HEK293 (cell line): Measurements from ENCODE around the gene EIF5B.

ENCODE experiments used
- CTCF ChIA-PET: fragments of 350-600 bp; formaldehyde crosslinking; extraction: SDS; loops from one replicate; lab custom pipeline; 2021; ENCODE audit warnings: antibody characterized with exemption; lab: Yijun Ruan, JAX
- POLR2A ChIA-PET: fragments of 300-600 bp; formaldehyde crosslinking; extraction: SDS; loops from one replicate; lab custom pipeline; 2020; ENCODE audit warnings: antibody characterized with exemption, inconsistent platforms; lab: Yijun Ruan, JAX
- H3K27ac ChIP-seq: fragments of 200-500 bp; sonication (Bioruptor generic); 2 replicates; pipeline ENCODE4 v1.5.1; 2014; ENCODE audit warnings: low read depth, low read length, control low read depth, inconsistent platforms; ENCODE audit errors: extremely low read depth
- H3K36me3 ChIP-seq, 2 experiments: fragments of 200-500 bp in 1 of 2; sonication (Bioruptor generic) in 1 of 2; 1 replicate in 1 of 2; 2 replicates in 1 of 2; pipeline ENCODE4 v1.5.1; 2014 to 2017; ENCODE audit warnings: inconsistent platforms in 2 of 2, low read length in 2 of 2; ENCODE audit not compliant: control insufficient read depth in 2 of 2, insufficient read depth in 1 of 2
- H3K4me1 ChIP-seq: fragments of 200-500 bp; sonication (Bioruptor generic); 2 replicates; pipeline ENCODE4 v1.5.1; 2014; ENCODE audit warnings: mild to moderate bottlenecking, low read length, inconsistent platforms; ENCODE audit not compliant: control insufficient read depth, insufficient read depth
- H3K4me3 ChIP-seq: 2 replicates; pipeline ENCODE4 v1.5.1; 2011; ENCODE audit warnings: low read depth, mild to moderate bottlenecking, control low read depth, low read length, moderate library complexity
- H3K9me3 ChIP-seq: fragments of 200-500 bp; sonication (Bioruptor generic); 2 replicates; pipeline ENCODE4 v1.5.1; 2014; ENCODE audit warnings: low read depth, low read length, inconsistent platforms; ENCODE audit not compliant: control insufficient read depth, insufficient read depth
- ATF2 ChIP-seq: fragments of 450-650 bp; formaldehyde crosslinking; IDR thresholded peaks from 2 replicates; pipeline ENCODE4 v1.5.1; 2016; ENCODE audit warnings: missing biosample characterization, missing genetic modification characterization, low read depth
- FEZF1 ChIP-seq: fragments of 450-650 bp; formaldehyde crosslinking; IDR thresholded peaks from 2 replicates; pipeline ENCODE4 v1.5.1; 2016; ENCODE audit warnings: missing biosample characterization, missing genetic modification characterization
- GLI2 ChIP-seq: fragments of 450-650 bp; formaldehyde crosslinking; IDR thresholded peaks from 2 replicates; pipeline ENCODE4; 2017; ENCODE audit warnings: missing biosample characterization, missing genetic modification characterization, low read depth, borderline replicate concordance
- HOXD13 ChIP-seq: sonication (generic); formaldehyde crosslinking; IDR thresholded peaks from 2 replicates; pipeline ENCODE4 v1.8.0; 2022; ENCODE audit warnings: missing genetic modification reagents, borderline replicate concordance
- KLF8 ChIP-seq: fragments of 450-650 bp; formaldehyde crosslinking; IDR thresholded peaks from 2 replicates; pipeline ENCODE4 v1.5.1; 2016; ENCODE audit warnings: missing biosample characterization, missing genetic modification characterization
- KLF9 ChIP-seq: fragments of 450-650 bp; formaldehyde crosslinking; IDR thresholded peaks from 2 replicates; pipeline ENCODE4 v1.5.1; 2016; ENCODE audit warnings: missing biosample characterization, missing genetic modification characterization, low read depth
- SETDB1 ChIP-seq: IDR thresholded peaks from one replicate; pipeline ENCODE4 v1.6.1; 2017; ENCODE audit warnings: mild to moderate bottlenecking, low read length, moderate library complexity, mixed read lengths; ENCODE audit not compliant: insufficient read length
- SP7 ChIP-seq: fragments of 450-650 bp; formaldehyde crosslinking; IDR thresholded peaks from 2 replicates; pipeline ENCODE4 v1.5.1; 2016; ENCODE audit warnings: missing biosample characterization, missing genetic modification characterization
- TRIM28 ChIP-seq: IDR thresholded peaks from 2 replicates; pipeline ENCODE4 v1.6.1; 2011; ENCODE audit warnings: low read length, control low read depth, borderline replicate concordance
- WT1 ChIP-seq: fragments of 450-650 bp; formaldehyde crosslinking; IDR thresholded peaks from 2 replicates; pipeline ENCODE4 v1.5.1; 2016; ENCODE audit warnings: missing biosample characterization, missing genetic modification characterization
- ZBTB1 ChIP-seq: fragments of 450-650 bp; formaldehyde crosslinking; IDR thresholded peaks from 2 replicates; pipeline ENCODE4 v1.5.1; 2016; ENCODE audit warnings: missing biosample characterization, missing genetic modification characterization
- ZFP41 ChIP-seq: fragments of 450-650 bp; formaldehyde crosslinking; IDR thresholded peaks from 2 replicates; pipeline ENCODE4 v1.5.1; 2016; ENCODE audit warnings: missing biosample characterization, missing genetic modification characterization, borderline replicate concordance
- ZIC2 ChIP-seq: fragments of 450-650 bp; formaldehyde crosslinking; IDR thresholded peaks from 2 replicates; pipeline ENCODE4 v1.5.1; 2016; ENCODE audit warnings: missing biosample characterization, missing genetic modification characterization
- ZNF146 ChIP-seq: fragments of 450-650 bp; formaldehyde crosslinking; IDR thresholded peaks from 2 replicates; pipeline ENCODE4 v1.5.1; 2016; ENCODE audit warnings: missing biosample characterization, missing genetic modification characterization
- ZNF16 ChIP-seq: fragments of 450-650 bp; formaldehyde crosslinking; IDR thresholded peaks from 2 replicates; pipeline ENCODE4 v1.5.1; 2016; ENCODE audit warnings: low read depth, missing biosample characterization, missing genetic modification characterization
- ZNF266 ChIP-seq: fragments of 450-650 bp; formaldehyde crosslinking; IDR thresholded peaks from 2 replicates; pipeline ENCODE4 v1.5.1; 2016; ENCODE audit warnings: missing biosample characterization, missing genetic modification characterization, low read depth
- ZNF335 ChIP-seq: fragments of 450-650 bp; formaldehyde crosslinking; conservative IDR thresholded peaks from 2 replicates; pipeline ENCODE4 v1.5.1; 2016; ENCODE audit warnings: missing biosample characterization, missing genetic modification characterization
- ZNF37A ChIP-seq: fragments of 450-650 bp; IDR thresholded peaks from 2 replicates; pipeline ENCODE4 v1.5.1; 2018; ENCODE audit warnings: missing biosample characterization, missing genetic modification characterization
- ZNF404 ChIP-seq: fragments of 450-650 bp; formaldehyde crosslinking; IDR thresholded peaks from 2 replicates; pipeline ENCODE4 v1.5.1; 2017; ENCODE audit warnings: missing biosample characterization, missing genetic modification characterization
- ZNF426 ChIP-seq: fragments of 450-650 bp; formaldehyde crosslinking; IDR thresholded peaks from 2 replicates; pipeline ENCODE4 v1.5.1; 2017; ENCODE audit warnings: missing biosample characterization, missing genetic modification characterization, mild to moderate bottlenecking, inconsistent platforms, moderate library complexity
- ZNF549 ChIP-seq: fragments of 450-650 bp; IDR thresholded peaks from 2 replicates; pipeline ENCODE4 v1.5.1; 2018; ENCODE audit warnings: missing biosample characterization, missing genetic modification characterization, mild to moderate bottlenecking, inconsistent platforms, moderate library complexity
- ZNF621 ChIP-seq: fragments of 450-650 bp; formaldehyde crosslinking; IDR thresholded peaks from 2 replicates; pipeline ENCODE4 v1.5.1; 2017; ENCODE audit warnings: missing biosample characterization, missing genetic modification characterization
- ZNF660 ChIP-seq: fragments of 450-650 bp; IDR thresholded peaks from 2 replicates; pipeline ENCODE4 v1.5.1; 2018; ENCODE audit warnings: missing biosample characterization, mild to moderate bottlenecking, missing genetic modification characterization
- ZNF747 ChIP-seq: fragments of 450-650 bp; formaldehyde crosslinking; IDR thresholded peaks from 2 replicates; pipeline ENCODE4 v1.5.1; 2016; ENCODE audit warnings: missing biosample characterization, missing genetic modification characterization
- ZNF777 ChIP-seq: fragments of 450-650 bp; formaldehyde crosslinking; IDR thresholded peaks from 2 replicates; pipeline ENCODE4 v1.5.1; 2017; ENCODE audit warnings: missing biosample characterization, missing genetic modification characterization, borderline replicate concordance
- ZNF830 ChIP-seq: fragments of 450-650 bp; IDR thresholded peaks from 2 replicates; pipeline ENCODE4 v1.5.0; 2018; ENCODE audit warnings: missing biosample characterization, missing genetic modification characterization, low read depth, mild to moderate bottlenecking, moderate library complexity
- ZSCAN16 ChIP-seq: fragments of 450-650 bp; formaldehyde crosslinking; IDR thresholded peaks from 2 replicates; pipeline ENCODE4 v1.5.1; 2016; ENCODE audit warnings: missing biosample characterization, missing genetic modification characterization
- TF ChIP-seq, protein P1 (sequence below): fragments of 450-650 bp; formaldehyde crosslinking; IDR thresholded peaks from 2 replicates; pipeline ENCODE4 v1.5.1; 2016; ENCODE audit warnings: missing biosample characterization, missing genetic modification characterization
- TF ChIP-seq, protein P2 (sequence below): fragments of 450-650 bp; IDR thresholded peaks from 2 replicates; pipeline ENCODE4 v1.5.1; 2018; ENCODE audit warnings: missing biosample characterization, missing genetic modification characterization

Gene EIF5B

GRCh38 chr2:99377879-99378278, 40.7 kb downstream of the EIF5B start:
- Histone ChIP-seq H3K36me3 (peaks cover 67 to 85% of the 10 kb centered on the region in 2 experiments), H3K4me3 (no peak overlapping the region), H3K27ac (no peak overlapping the region), H3K9me3 (no peaks in the 10 kb centered on the region), H3K4me1 (no peaks in the 10 kb centered on the region)
- POLR2A ChIA-PET = interaction anchor here (0.9 kb wide), 1 partner anchor 41 kb away, joined by 3 read pairs; the partner anchor contains the start of gene EIF5B
- TF ChIP-seq ZNF404 (tag by site-specific recombination) (no peak), ATF2 (tag by site-specific recombination) (no peak), ZBTB1 (tag by site-specific recombination) (no peak), KLF8 (no peak), FEZF1 (tag by site-specific recombination) (no peak), ZNF146 (no peak), ZNF549 (no peak), ZFP41 (tag by site-specific recombination) (no peak), ZNF621 (tag by site-specific recombination) (no peak)
- CTCF ChIA-PET = interaction anchor here (0.6 kb wide), 1 partner anchor 39 kb away, joined by 4 read pairs; no protein-coding TSS in a partner anchor

- H3K9me3 ChIP-seq = no peaks in the 10 kb centered on the region
- no peak overlapping the region for H3K4me3 ChIP-seq
- peaks cover 45 to 81% of the 10 kb centered on the region in 2 experiments for H3K36me3 ChIP-seq
- ChIA-PET POLR2A (no interaction called here), CTCF (no interaction called here)
- no peak overlapping the region for H3K27ac ChIP-seq
- TF ChIP-seq GLI2 (tag by site-specific recombination) (no peak), ZNF16 (tag by site-specific recombination) (no peak), ZNF777 (tag by site-specific recombination) (no peak), ZNF37A (tag by site-specific recombination) (no peak), ZNF426 (tag by site-specific recombination) (no peak), ZNF335 (no peak), TRIM28 (no peak), ZIC2 (no peak), ZNF830 (tag by site-specific recombination) (no peak), ZNF266 (tag by site-specific recombination) (no peak), ZNF660 (tag by site-specific recombination) (no peak), ZSCAN16 (tag by site-specific recombination) (no peak), KLF9 (tag by site-specific recombination) (no peak), ZNF747 (tag by site-specific recombination) (no peak), SP7 (tag by site-specific recombination) (no peak), HOXD13 (CRISPR knock-in tag) (no peak), WT1 (tag by site-specific recombination) (no peak), SETDB1 (no peak)
- TF ChIP-seq, protein P1, sequence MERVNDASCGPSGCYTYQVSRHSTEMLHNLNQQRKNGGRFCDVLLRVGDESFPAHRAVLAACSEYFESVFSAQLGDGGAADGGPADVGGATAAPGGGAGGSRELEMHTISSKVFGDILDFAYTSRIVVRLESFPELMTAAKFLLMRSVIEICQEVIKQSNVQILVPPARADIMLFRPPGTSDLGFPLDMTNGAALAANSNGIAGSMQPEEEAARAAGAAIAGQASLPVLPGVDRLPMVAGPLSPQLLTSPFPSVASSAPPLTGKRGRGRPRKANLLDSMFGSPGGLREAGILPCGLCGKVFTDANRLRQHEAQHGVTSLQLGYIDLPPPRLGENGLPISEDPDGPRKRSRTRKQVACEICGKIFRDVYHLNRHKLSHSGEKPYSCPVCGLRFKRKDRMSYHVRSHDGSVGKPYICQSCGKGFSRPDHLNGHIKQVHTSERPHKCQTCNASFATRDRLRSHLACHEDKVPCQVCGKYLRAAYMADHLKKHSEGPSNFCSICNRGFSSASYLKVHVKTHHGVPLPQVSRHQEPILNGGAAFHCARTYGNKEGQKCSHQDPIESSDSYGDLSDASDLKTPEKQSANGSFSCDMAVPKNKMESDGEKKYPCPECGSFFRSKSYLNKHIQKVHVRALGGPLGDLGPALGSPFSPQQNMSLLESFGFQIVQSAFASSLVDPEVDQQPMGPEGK (tag by site-specific recombination) = no peak
- TF ChIP-seq, protein P2, sequence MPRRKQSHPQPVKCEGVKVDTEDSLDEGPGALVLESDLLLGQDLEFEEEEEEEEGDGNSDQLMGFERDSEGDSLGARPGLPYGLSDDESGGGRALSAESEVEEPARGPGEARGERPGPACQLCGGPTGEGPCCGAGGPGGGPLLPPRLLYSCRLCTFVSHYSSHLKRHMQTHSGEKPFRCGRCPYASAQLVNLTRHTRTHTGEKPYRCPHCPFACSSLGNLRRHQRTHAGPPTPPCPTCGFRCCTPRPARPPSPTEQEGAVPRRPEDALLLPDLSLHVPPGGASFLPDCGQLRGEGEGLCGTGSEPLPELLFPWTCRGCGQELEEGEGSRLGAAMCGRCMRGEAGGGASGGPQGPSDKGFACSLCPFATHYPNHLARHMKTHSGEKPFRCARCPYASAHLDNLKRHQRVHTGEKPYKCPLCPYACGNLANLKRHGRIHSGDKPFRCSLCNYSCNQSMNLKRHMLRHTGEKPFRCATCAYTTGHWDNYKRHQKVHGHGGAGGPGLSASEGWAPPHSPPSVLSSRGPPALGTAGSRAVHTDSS = no peak
- H3K4me1 ChIP-seq = no peaks in the 10 kb centered on the region
Observed at GRCh38 chr2:99380376-99381010, 43.3 kb downstream of the EIF5B start.
